ENCODE data around the gene ABCC4. TPM values are rescaled to one million over a fixed set of nuclear protein-coding genes. Genes with fewer than 3 reads are reported as not detected.

The ABCC4 gene
- total and polyA plus RNA-seq, 2 donors (not counting 1 experiment from before 2014, with no cell fraction given) = 35.2 to 98.8 TPM

DNA sequence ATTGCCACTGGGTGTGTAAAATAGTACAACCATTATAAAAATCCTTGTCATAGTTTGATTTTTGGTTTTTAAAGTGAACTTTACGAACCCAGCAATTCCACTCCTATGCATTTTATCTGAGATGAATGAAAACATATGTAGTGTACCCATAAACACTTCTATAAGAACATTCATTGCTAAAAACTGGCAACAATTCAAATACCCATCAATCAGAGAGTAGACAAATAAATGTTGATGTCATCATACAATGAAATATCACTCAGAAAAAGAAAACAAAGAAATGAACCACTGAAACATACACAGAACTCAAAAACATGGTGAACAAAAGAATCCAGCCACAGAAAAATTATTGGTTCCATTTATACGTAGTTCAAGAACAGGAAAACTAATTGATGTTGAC, 202.3 kb downstream of the ABCC4 start:
- DNase-seq (ENCODE audit: low read depth in 2 of 2) = no peak
- no peak overlapping the region for H3K27ac ChIP-seq (ENCODE audit: insufficient read depth, low read length)
- no peaks in the 10 kb centered on the region for H3K79me2 ChIP-seq (ENCODE audit: control insufficient read depth, insufficient read depth, low read length)
- no peak overlapping the region for H3K4me2 ChIP-seq (ENCODE audit: extremely low read depth, insufficient read depth, low read length)
- no peak overlapping the region for H3K9ac ChIP-seq (ENCODE audit: insufficient read depth, low read length)
- no peaks in the 10 kb centered on the region for H3K36me3 ChIP-seq (ENCODE audit: control insufficient read depth, insufficient read depth, low read length)
- H2AFZ ChIP-seq (ENCODE audit: low read length) = no peak overlapping the region
- no peak overlapping the region for H3K4me3 ChIP-seq (replicated peaks in 1 of 4; ENCODE audit: control extremely low read depth in 1 of 4, insufficient read depth in 1 of 4, low read depth in 3 of 4, low read length in 4 of 4)
- no peaks in the 10 kb centered on the region for H3K4me1 ChIP-seq (ENCODE audit: control insufficient read depth, extremely low read depth, insufficient read depth, low read length)
- no peaks in the 10 kb centered on the region for H3K9me3 ChIP-seq (ENCODE audit: control insufficient read depth, insufficient read depth, low read depth, low read length)
- H3K27me3 ChIP-seq (ENCODE audit: control insufficient read depth, insufficient read depth, low read length) = no peaks in the 10 kb centered on the region
- TF ChIP-seq, protein P1, sequence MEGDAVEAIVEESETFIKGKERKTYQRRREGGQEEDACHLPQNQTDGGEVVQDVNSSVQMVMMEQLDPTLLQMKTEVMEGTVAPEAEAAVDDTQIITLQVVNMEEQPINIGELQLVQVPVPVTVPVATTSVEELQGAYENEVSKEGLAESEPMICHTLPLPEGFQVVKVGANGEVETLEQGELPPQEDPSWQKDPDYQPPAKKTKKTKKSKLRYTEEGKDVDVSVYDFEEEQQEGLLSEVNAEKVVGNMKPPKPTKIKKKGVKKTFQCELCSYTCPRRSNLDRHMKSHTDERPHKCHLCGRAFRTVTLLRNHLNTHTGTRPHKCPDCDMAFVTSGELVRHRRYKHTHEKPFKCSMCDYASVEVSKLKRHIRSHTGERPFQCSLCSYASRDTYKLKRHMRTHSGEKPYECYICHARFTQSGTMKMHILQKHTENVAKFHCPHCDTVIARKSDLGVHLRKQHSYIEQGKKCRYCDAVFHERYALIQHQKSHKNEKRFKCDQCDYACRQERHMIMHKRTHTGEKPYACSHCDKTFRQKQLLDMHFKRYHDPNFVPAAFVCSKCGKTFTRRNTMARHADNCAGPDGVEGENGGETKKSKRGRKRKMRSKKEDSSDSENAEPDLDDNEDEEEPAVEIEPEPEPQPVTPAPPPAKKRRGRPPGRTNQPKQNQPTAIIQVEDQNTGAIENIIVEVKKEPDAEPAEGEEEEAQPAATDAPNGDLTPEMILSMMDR (conservative IDR thresholded peaks at IDR 0.05 in 1 of 2, IDR thresholded peaks at IDR 0.05 in 1 of 2; ENCODE audit: low read depth in 1 of 2, low read length in 2 of 2) = no peak
- no peak for TF ChIP-seq EZH2 (IDR thresholded peaks at IDR 0.05; ENCODE audit: low read length, missing control alignments)
- H4K20me1 ChIP-seq (ENCODE audit: control insufficient read depth, extremely low read depth, insufficient read depth, low read length) = no peaks in the 10 kb centered on the region

DNA sequence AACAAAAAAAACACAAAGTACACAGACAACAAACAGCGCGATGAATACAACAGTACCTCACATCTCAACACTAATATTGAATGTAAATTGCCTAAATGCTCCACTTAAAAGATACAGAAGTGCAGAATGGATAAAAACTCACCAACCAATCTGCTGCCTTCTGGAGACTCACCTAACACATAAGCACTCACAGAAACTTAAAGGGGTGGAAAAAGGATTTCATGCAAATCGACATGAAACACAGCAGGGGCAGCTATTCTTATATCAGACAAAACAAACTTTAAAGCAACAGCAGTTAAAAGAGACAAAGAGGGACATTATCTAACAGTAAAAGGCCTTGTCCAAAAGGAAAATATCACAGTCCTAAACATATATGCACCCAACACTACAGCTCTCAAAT, 209.5 kb downstream of the ABCC4 start:
- Histone ChIP-seq H3K9me3 (ENCODE audit: control insufficient read depth, insufficient read depth, low read depth, low read length) (no peaks in the 10 kb centered on the region), H3K36me3 (ENCODE audit: control insufficient read depth, insufficient read depth, low read length) (no peaks in the 10 kb centered on the region), H3K9ac (ENCODE audit: insufficient read depth, low read length) (no peak overlapping the region), H3K79me2 (ENCODE audit: control insufficient read depth, insufficient read depth, low read length) (no peaks in the 10 kb centered on the region), H3K4me3 (replicated peaks in 1 of 4; ENCODE audit: control extremely low read depth in 1 of 4, insufficient read depth in 1 of 4, low read depth in 3 of 4, low read length in 4 of 4) (no peak overlapping the region), H3K4me1 (ENCODE audit: control insufficient read depth, extremely low read depth, insufficient read depth, low read length) (peaks cover 4% of the 10 kb centered on the region), H3K27me3 (ENCODE audit: control insufficient read depth, insufficient read depth, low read length) (no peaks in the 10 kb centered on the region), H3K27ac (ENCODE audit: insufficient read depth, low read length) (no peak overlapping the region), H2AFZ (ENCODE audit: low read length) (no peak overlapping the region), H3K4me2 (ENCODE audit: extremely low read depth, insufficient read depth, low read length) (no peak overlapping the region), H4K20me1 (ENCODE audit: control insufficient read depth, extremely low read depth, insufficient read depth, low read length) (no peaks in the 10 kb centered on the region)
- DNase-seq (ENCODE audit: low read depth in 2 of 2) = no peak
- TF ChIP-seq, protein P1 (conservative IDR thresholded peaks at IDR 0.05 in 1 of 2, IDR thresholded peaks at IDR 0.05 in 1 of 2; ENCODE audit: low read depth in 1 of 2, low read length in 2 of 2) = no peak
- TF ChIP-seq EZH2 (IDR thresholded peaks at IDR 0.05; ENCODE audit: low read length, missing control alignments) = no peak

DNA sequence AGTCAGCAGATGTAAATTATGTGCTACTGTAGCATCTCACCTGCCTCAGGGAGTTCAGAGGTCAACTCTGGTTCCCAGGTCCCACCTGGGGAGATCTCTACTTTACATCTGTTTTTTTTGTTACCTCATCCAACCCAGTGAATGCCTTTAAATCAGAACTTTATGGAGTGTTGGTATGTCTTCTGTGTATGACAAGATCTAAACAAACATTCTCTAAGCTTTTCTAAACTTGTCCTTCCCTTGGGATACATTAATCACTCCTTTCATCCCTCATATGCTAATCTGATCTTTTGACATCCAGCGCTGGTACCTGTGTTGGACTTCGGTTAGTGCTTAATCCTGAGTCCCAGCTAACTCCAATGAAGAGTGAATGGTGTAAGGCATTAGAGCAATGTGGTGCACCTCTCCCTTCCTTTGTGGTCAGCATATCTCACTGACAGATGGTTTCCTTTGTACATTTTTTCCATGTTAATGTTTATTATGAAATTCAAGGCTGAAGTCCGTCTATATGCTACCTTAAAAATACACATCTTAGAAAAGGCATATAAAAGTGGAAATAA, 213.4 kb downstream of the ABCC4 start:
- Histone ChIP-seq H2AFZ (ENCODE audit: low read length) (no peak overlapping the region), H3K27me3 (ENCODE audit: control insufficient read depth, insufficient read depth, low read length) (no peaks in the 10 kb centered on the region), H3K79me2 (ENCODE audit: control insufficient read depth, insufficient read depth, low read length) (no peaks in the 10 kb centered on the region), H3K4me1 (ENCODE audit: control insufficient read depth, extremely low read depth, insufficient read depth, low read length) (peaks cover 4% of the 10 kb centered on the region), H3K9ac (ENCODE audit: insufficient read depth, low read length) (no peak overlapping the region), H3K9me3 (ENCODE audit: control insufficient read depth, insufficient read depth, low read depth, low read length) (no peaks in the 10 kb centered on the region), H4K20me1 (ENCODE audit: control insufficient read depth, extremely low read depth, insufficient read depth, low read length) (no peaks in the 10 kb centered on the region), H3K27ac (ENCODE audit: insufficient read depth, low read length) (no peak overlapping the region), H3K4me3 (replicated peaks in 1 of 4; ENCODE audit: control extremely low read depth in 1 of 4, insufficient read depth in 1 of 4, low read depth in 3 of 4, low read length in 4 of 4) (no peak overlapping the region), H3K4me2 (ENCODE audit: extremely low read depth, insufficient read depth, low read length) (no peak overlapping the region), H3K36me3 (ENCODE audit: control insufficient read depth, insufficient read depth, low read length) (no peaks in the 10 kb centered on the region)
- TF ChIP-seq EZH2 (IDR thresholded peaks at IDR 0.05; ENCODE audit: low read length, missing control alignments) = no peak
- TF ChIP-seq, protein P1 (conservative IDR thresholded peaks at IDR 0.05 in 1 of 2, IDR thresholded peaks at IDR 0.05 in 1 of 2; ENCODE audit: low read depth in 1 of 2, low read length in 2 of 2) = no peak
- peak; percentile 37 to 81 for DNase-seq (ENCODE audit: low read depth in 2 of 2)
